Spinal cord (tissue), 10 donors: ENCODE results near the gene ORAI1. TPM values are rescaled to one million over a fixed set of nuclear protein-coding genes. Genes with fewer than 3 reads are reported as not detected.
"Not testable (repeated sequence)": the region's sequence is repeated elsewhere in the genome, so short reads cannot be mapped to it uniquely, and the experiment has no call there.

Experiments
- DNase-seq, 6 donors: peaks; one replicate each; pipeline versions ENCODE4 v3.0.0 to v3.0.0-alpha.2; 2013 to 2015; ENCODE audit warnings: low spot score in 6 of 6, low read depth in 4 of 6
- H3K27ac ChIP-seq: one replicate; pipeline ENCODE4 v1.5.1; 2013; ENCODE audit warnings: low read depth, low read length, control low read depth
- H3K27me3 ChIP-seq: one replicate; pipeline ENCODE4 v1.6.1; 2013; ENCODE audit warnings: low read length; ENCODE audit not compliant: control insufficient read depth, insufficient read depth
- H3K36me3 ChIP-seq: one replicate; pipeline ENCODE4 v1.6.1; 2013; ENCODE audit warnings: low read length; ENCODE audit not compliant: control insufficient read depth, insufficient read depth
- H3K4me1 ChIP-seq: one replicate; pipeline ENCODE4 v1.6.1; 2013; ENCODE audit warnings: low read length; ENCODE audit not compliant: control insufficient read depth, insufficient read depth
- H3K4me3 ChIP-seq: one replicate; pipeline ENCODE4 v1.5.1; 2013; ENCODE audit warnings: low read depth, low read length, control low read depth
- H3K9me3 ChIP-seq: one replicate; pipeline ENCODE4 v1.6.1; 2013; ENCODE audit warnings: low read length; ENCODE audit not compliant: control insufficient read depth, insufficient read depth
- WGBS: methylation state at CpG from one replicate; pipeline ENCODE4 v1.1.5; 2013; ENCODE audit warnings: missing lambda C conversion rate; ENCODE audit not compliant: insufficient coverage; 5-methylcytosine and 5-hydroxymethylcytosine counted together
- polyA plus RNA-seq, 2 donors: library from polyadenylated mRNA; unstranded; fragments of 120-200 nt; gene quantifications; one replicate each; pipeline ENCODE4 v1.2.1, GENCODE V29; 2013; ENCODE audit not compliant: insufficient read length in 2 of 2
- small RNA-seq: library from RNA; depleted of rRNA; stranded (forward); fragments of <200 nt; gene quantifications from one replicate; pipeline ENCODE3, GENCODE V24; 2014; ENCODE audit warnings: low replicate concordance
- total RNA-seq, 2 donors: library from RNA; depleted of rRNA in 1 of 2; stranded (reverse); fragments of 120-200 nt in 1 of 2; fragments of >200 nt in 1 of 2; gene quantifications; one replicate each; pipeline versions ENCODE4 v1.2.3 to v1.2.4, GENCODE V29; 2013 to 2014
- donor health status: healthy.

Gene ORAI1
- total and polyA plus RNA-seq, 4 donors = 3.0 to 14.3 (median 10.5) TPM

- no peak for DNase-seq
- Histone ChIP-seq H3K36me3 (no peaks in the 10 kb centered on the region), H3K4me3 (no peak overlapping the region), H3K4me1 (no peaks in the 10 kb centered on the region), H3K27ac (no peak overlapping the region), H3K27me3 (no peaks in the 10 kb centered on the region), H3K9me3 (no peaks in the 10 kb centered on the region)
- 38% methylated on average over 5 of the region's 9 CpGs for WGBS
Measured at GRCh38 chr12:121678716-121679300, 52.5 kb downstream of the ORAI1 start.

GRCh38 chr12:121679661-121680197, 53.4 kb downstream of the ORAI1 start:
- H3K4me1 ChIP-seq, DNase-seq, H3K36me3 ChIP-seq, H3K9me3 ChIP-seq, H3K4me3 ChIP-seq, H3K27me3 ChIP-seq, H3K27ac ChIP-seq: not testable (repeated sequence)
- WGBS = 74% methylated on average over 5 of the region's 13 CpGs

GRCh38 chr12:121688966-121689365, 62.6 kb downstream of the ORAI1 start:
- Histone ChIP-seq H3K27ac (no peak overlapping the region), H3K27me3 (no peaks in the 10 kb centered on the region), H3K36me3 (no peaks in the 10 kb centered on the region), H3K9me3 (no peaks in the 10 kb centered on the region), H3K4me1 (peaks cover 5% of the 10 kb centered on the region), H3K4me3 (no peak overlapping the region)
- no peak for DNase-seq
- 62% methylated on average over 2 of the region's 3 CpGs for WGBS

DNA sequence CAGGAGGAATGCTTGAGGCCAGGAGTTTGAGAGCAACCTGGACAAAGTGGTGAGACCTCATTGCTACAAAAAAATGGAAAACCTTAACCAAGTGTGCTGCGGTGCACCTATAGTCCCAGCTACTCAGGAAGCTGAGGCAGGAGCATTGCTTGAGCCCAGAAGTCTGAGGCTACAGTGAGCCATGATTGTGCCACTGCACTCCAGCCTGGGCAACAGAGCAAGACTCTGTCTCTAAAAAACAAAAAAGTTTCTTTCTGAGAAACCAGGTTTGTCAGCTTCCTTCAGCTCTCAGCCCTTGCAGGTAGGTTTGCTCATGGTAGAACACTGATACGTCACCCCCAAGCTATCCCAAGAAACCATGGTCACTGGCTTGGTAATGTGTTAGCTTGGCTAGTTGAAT, 63.1 kb downstream of the ORAI1 start:
- H3K36me3 ChIP-seq = no peaks in the 10 kb centered on the region
- H3K27ac ChIP-seq = no peak overlapping the region
- DNase-seq = no peak
- no peaks in the 10 kb centered on the region for H3K9me3 ChIP-seq
- WGBS = 100% methylated on average over 2 of the region's 2 CpGs
- no peak overlapping the region for H3K4me3 ChIP-seq
- H3K4me1 ChIP-seq = peaks cover 5% of the 10 kb centered on the region
- H3K27me3 ChIP-seq = no peaks in the 10 kb centered on the region

Small RNA genes within 50 kb of the gene (small RNA-seq; reads per million reads assigned to genes)
- not detected for gene RNU6-1004P

Other genes with a start within 250 kb of the ORAI1 start
- 10 to 100 TPM; 52.6 to 71.7 TPM for gene RNF34, start 226.4 kb upstream of the ORAI1 start, total RNA-seq
- 10 to 100 TPM; 41.4 to 49.8 TPM for gene RNF34, start 226.4 kb upstream of the ORAI1 start, polyA plus RNA-seq
- gene KDM2B, start 45.5 kb upstream of the ORAI1 start, total RNA-seq = 10 to 100 TPM; 26.8 to 31.2 TPM
- 10 to 100 TPM; 56.3 to 58.3 TPM for gene KDM2B, start 45.5 kb upstream of the ORAI1 start, polyA plus RNA-seq
- 1 to 10 TPM in 1 of 2 donors, under 1 TPM in 1; 0.79 to 4.5 TPM for gene MORN3, start 43.1 kb downstream of the ORAI1 start, total RNA-seq
- gene MORN3, start 43.1 kb downstream of the ORAI1 start, polyA plus RNA-seq = 1 to 10 TPM; 5.9 to 6.1 TPM
- 1 to 10 TPM; 6.1 to 7.8 TPM for gene TMEM120B, start 86.2 kb downstream of the ORAI1 start, total RNA-seq
- gene TMEM120B, start 86.2 kb downstream of the ORAI1 start, polyA plus RNA-seq = 10 to 100 TPM; 11.6 to 22.2 TPM
- gene RHOF, start 167.2 kb downstream of the ORAI1 start, total RNA-seq = 10 to 100 TPM in 1 of 2 donors, 1 to 10 TPM in 1; 7.6 to 10.7 TPM
- gene RHOF, start 167.2 kb downstream of the ORAI1 start, polyA plus RNA-seq = 10 to 100 TPM; 15.6 to 17.6 TPM
- 1 to 10 TPM; 4.1 to 5.8 TPM for gene SETD1B, start 177.5 kb downstream of the ORAI1 start, total RNA-seq
- 10 to 100 TPM; 17.6 to 19.0 TPM for gene SETD1B, start 177.5 kb downstream of the ORAI1 start, polyA plus RNA-seq
- under 1 TPM; 0.30 to 0.72 TPM for gene HPD, start 232.3 kb downstream of the ORAI1 start, total RNA-seq
- gene HPD, start 232.3 kb downstream of the ORAI1 start, polyA plus RNA-seq = under 1 TPM; 0.17 to 0.26 TPM